Measurements from ENCODE around the gene ZNF17. TPM values are rescaled to one million over a fixed set of nuclear protein-coding genes. Genes with fewer than 3 reads are reported as not detected.

ZNF17 gene
- total RNA-seq, 1 experiment from 2014 or later: 4.8 TPM

Small RNAs within 50 kb of the gene (small RNA-seq; reads per million reads assigned to genes)
- gene VN1R107P: 0 reads per million in 2 experiments

Other genes with a start within 250 kb of the ZNF17 start
- gene DUXA, start 243.7 kb upstream of the ZNF17 start, total RNA-seq (2014; rRNA removed; shearing (Covaris generic)): not detected in 2 replicates
- 6.3 and 13.6 TPM in 2 replicates for gene ZNF264, start 219.7 kb upstream of the ZNF17 start, total RNA-seq (2014; rRNA removed; shearing (Covaris generic))
- not detected in 2 replicates for gene AURKC, start 180.1 kb upstream of the ZNF17 start, total RNA-seq (2014; rRNA removed; shearing (Covaris generic))
- 10.4 and 11.0 TPM in 2 replicates for gene ZNF805, start 170.5 kb upstream of the ZNF17 start, total RNA-seq (2014; rRNA removed; shearing (Covaris generic))
- gene ZNF460, start 130.7 kb upstream of the ZNF17 start, total RNA-seq (2014; rRNA removed; shearing (Covaris generic)): 33.7 and 35.5 TPM in 2 replicates
- 7.4 TPM in 2 replicates for gene ZNF543, start 90.7 kb upstream of the ZNF17 start, total RNA-seq (2014; rRNA removed; shearing (Covaris generic))
- gene ZNF304, start 59.9 kb upstream of the ZNF17 start, total RNA-seq (2014; rRNA removed; shearing (Covaris generic)): 6.7 and 7.6 TPM in 2 replicates
- 12.4 and 14.8 TPM in 2 replicates for gene TRAPPC2B, start 47.6 kb upstream of the ZNF17 start, total RNA-seq (2014; rRNA removed; shearing (Covaris generic))
- gene ZNF547, start 47.6 kb upstream of the ZNF17 start, total RNA-seq (2014; rRNA removed; shearing (Covaris generic)): 1.5 and 1.8 TPM in 2 replicates
- 12.7 and 13.7 TPM in 2 replicates for gene ZNF548, start 21.3 kb upstream of the ZNF17 start, total RNA-seq (2014; rRNA removed; shearing (Covaris generic))
- 9.8 and 9.9 TPM in 2 replicates for gene ZNF749, start 24.2 kb downstream of the ZNF17 start, total RNA-seq (2014; rRNA removed; shearing (Covaris generic))
- gene VN1R1, start 46.0 kb downstream of the ZNF17 start, total RNA-seq (2014; rRNA removed; shearing (Covaris generic)): 0.05 and 0.08 TPM in 2 replicates
- gene ZNF772, start 66.4 kb downstream of the ZNF17 start, total RNA-seq (2014; rRNA removed; shearing (Covaris generic)): 6.6 and 6.8 TPM in 2 replicates
- 6.5 and 8.6 TPM in 2 replicates for gene ZNF419, start 76.6 kb downstream of the ZNF17 start, total RNA-seq (2014; rRNA removed; shearing (Covaris generic))
- 6.6 and 10.0 TPM in 2 replicates for gene ZNF773, start 88.8 kb downstream of the ZNF17 start, total RNA-seq (2014; rRNA removed; shearing (Covaris generic))
- 6.6 and 7.6 TPM in 2 replicates for gene ZNF549, start 116.2 kb downstream of the ZNF17 start, total RNA-seq (2014; rRNA removed; shearing (Covaris generic))
- gene ZNF550, start 148.7 kb downstream of the ZNF17 start, total RNA-seq (2014; rRNA removed; shearing (Covaris generic)): 6.1 and 7.1 TPM in 2 replicates
- 4.5 and 4.6 TPM in 2 replicates for gene ZNF416, start 167.8 kb downstream of the ZNF17 start, total RNA-seq (2014; rRNA removed; shearing (Covaris generic))
- 1.7 and 2.3 TPM in 2 replicates for gene ZIK1, start 173.0 kb downstream of the ZNF17 start, total RNA-seq (2014; rRNA removed; shearing (Covaris generic))
- gene ZNF530, start 188.7 kb downstream of the ZNF17 start, total RNA-seq (2014; rRNA removed; shearing (Covaris generic)): 3.8 and 6.5 TPM in 2 replicates
- gene ZNF134, start 203.1 kb downstream of the ZNF17 start, total RNA-seq (2014; rRNA removed; shearing (Covaris generic)): 15.4 and 16.3 TPM in 2 replicates
- 10.4 TPM in 2 replicates for gene ZNF211, start 222.0 kb downstream of the ZNF17 start, total RNA-seq (2014; rRNA removed; shearing (Covaris generic))